NCI-H2029 (cell line): ENCODE results near the gene CHAF1B.
A peak's percentile ranks its signal among the peaks of the same experiment; 100 is the strongest.
"Not testable (repeated sequence)": the region's sequence is repeated elsewhere in the genome, so short reads cannot be mapped to it uniquely, and the experiment has no call there.

Experiments used
- DNase-seq: peaks from one replicate; lab custom pipeline; 2025; lab: John Stamatoyannopoulos, UW

The CHAF1B gene

DNA sequence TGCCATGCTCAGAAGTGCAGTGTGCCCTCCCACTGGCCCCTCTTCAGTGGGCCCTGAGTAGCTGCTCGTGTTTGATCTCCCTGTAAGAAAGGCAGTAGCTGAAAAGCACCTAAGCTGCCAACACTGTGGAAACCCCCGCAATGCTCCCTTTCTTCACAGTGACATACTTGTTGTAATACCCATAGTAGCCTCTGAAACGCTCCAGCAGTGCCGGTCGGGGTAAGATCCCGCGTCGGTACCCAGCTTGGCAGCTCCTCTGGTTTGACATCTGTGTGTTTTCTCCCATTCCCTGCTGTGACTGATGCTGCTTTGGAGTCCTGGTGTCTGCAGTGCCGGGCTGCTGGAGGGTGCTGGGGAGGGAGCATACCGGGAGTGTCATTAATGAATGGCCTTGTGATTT, 3.6 kb downstream of the CHAF1B start:
- no peak for DNase-seq

DNA sequence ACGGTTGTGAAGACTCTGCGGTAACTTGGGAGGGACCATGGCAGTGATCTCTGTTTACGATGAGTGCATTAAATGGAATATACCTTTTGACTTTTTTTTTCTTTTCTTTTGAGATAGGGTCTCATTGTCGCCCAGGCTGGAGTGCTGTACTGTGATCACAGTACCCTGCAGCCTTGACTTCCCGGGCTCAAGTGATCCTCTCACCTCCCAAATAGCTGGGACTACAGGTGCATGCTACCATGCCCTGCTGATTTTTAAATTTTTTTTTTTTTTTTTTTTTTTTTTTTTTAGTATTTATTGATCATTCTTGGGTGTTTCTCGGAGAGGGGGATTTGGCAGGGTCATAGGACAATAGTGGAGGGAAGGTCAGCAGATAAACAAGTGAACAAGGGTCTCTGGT, 6.5 kb downstream of the CHAF1B start:
- DNase-seq, result not testable (repeated sequence)

- DNase-seq, result no peak
These were observed 10.3 kb downstream of the CHAF1B start for GRCh38 chr21:36395353-36396111.

DNA sequence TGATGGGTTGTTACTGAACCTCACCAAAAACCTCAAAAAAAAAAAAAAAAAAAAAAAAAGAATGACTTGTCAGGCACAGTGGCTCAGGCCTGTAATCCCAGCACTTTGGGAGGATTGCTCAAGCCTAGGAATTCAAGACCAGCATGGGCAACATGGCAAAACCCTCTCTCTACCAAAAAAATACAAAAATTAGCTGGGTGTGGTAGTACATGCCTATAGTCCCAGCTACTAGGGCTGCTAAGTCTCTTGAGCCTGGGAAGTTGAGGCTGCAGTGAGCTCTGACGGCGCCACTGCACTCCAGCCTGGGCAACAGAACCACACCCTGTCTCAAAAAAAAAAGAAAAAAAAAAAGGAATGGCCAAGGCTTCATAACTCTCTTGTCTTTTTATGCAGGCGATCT, 11.1 kb downstream of the CHAF1B start:
- DNase-seq, result no peak

DNA sequence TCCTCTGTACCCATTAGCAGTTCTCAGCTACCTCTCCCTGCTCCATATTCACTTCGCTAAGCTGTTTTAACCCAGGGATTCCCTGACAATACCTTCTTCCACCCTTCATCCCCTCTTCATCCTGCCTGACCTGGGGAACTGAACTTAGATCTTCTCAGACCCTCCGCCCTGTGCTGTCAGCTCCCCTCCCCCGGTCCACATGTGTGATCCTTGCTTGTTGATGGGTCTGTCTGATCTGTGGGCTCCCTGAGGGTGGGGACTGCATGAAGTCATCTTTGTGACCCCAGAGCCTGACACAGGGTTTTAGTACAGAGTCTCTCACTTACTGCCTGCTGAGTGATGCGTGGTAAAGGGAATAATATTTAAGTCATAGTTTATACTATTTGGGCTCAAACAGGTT, 11.8 kb downstream of the CHAF1B start:
- DNase-seq, result no peak

- DNase-seq, result no peak
These were observed 12.4 kb downstream of the CHAF1B start for GRCh38 chr21:36397606-36398005.

GRCh38 chr21:36399736-36400135, 14.5 kb downstream of the CHAF1B start:
- DNase-seq, result not testable (repeated sequence)

- no peak for DNase-seq
These were observed 15.5 kb downstream of the CHAF1B start for GRCh38 chr21:36400719-36401118.

DNA sequence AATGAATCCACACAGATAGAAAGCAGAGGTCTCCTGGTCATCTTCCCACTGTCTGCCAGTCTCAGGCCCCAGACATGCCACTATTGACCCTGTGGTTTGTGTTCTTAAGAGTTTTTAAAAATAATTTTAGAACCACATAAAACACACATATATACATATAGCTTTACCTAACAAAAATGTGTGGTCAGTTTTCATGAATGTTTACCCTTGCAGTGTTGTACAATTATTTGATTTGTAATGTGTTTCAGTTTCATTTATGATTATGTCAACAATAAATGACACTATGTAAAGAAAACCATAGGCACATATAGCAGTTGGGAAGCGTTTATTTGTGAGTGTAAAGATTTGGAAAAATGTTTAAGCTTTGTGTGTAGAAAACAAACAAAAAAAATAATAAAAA, 17.1 kb downstream of the CHAF1B start:
- no peak for DNase-seq

- no peak for DNase-seq
These were observed 18.5 kb downstream of the CHAF1B start for GRCh38 chr21:36403713-36404112.

- DNase-seq, result no peak
These were observed 23.4 kb downstream of the CHAF1B start for GRCh38 chr21:36408568-36408967.

DNA sequence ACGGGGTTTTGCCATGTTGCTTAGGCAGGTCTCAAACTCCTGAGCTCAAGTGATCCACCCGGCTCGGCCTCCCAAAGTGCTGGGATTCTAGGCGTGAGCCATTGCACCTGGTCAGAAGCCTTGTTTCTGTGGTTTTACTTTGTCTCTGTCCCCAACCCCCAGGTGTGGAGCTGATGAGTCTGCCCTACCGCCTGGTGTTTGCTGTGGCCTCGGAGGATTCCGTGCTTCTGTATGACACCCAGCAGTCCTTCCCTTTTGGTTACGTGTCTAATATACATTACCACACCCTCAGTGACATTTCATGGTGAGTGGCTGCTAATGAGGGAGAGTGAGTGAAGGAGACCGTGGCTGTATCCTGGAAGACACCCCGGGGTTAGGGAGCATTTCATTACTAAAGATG, 26.1 kb downstream of the CHAF1B start:
- DNase-seq, result no peak

GRCh38 chr21:36412916-36413315, 27.7 kb downstream of the CHAF1B start:
- DNase-seq, result no peak

GRCh38 chr21:36415375-36415774, 30.2 kb downstream of the CHAF1B start:
- DNase-seq, result no peak

DNA sequence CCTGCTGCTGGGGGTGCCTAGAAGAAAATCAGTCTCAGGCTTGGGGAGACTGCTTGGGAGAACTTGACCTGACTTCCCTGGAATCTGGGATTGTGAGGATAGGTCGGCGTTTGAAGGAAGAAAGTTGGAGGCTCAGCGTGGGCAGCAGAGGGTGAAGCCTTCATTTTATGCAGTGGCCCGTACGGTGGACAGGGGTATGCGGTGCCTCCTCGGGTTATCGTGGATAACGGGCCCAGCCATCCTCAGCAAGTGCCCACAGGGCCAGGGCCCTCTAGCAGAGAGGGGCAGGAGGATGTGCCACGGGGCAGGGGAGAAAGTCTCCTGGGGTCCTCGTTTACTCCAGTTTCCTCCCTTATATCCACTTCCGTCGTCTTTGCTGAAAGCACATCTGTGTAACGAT, 34.0 kb downstream of the CHAF1B start:
- DNase-seq, result no peak

- DNase-seq, result peak; percentile 60
These were observed 34.8 kb downstream of the CHAF1B start for GRCh38 chr21:36419996-36420395.

- no peak for DNase-seq
These were observed 35.6 kb downstream of the CHAF1B start for GRCh38 chr21:36420571-36421339.

DNA sequence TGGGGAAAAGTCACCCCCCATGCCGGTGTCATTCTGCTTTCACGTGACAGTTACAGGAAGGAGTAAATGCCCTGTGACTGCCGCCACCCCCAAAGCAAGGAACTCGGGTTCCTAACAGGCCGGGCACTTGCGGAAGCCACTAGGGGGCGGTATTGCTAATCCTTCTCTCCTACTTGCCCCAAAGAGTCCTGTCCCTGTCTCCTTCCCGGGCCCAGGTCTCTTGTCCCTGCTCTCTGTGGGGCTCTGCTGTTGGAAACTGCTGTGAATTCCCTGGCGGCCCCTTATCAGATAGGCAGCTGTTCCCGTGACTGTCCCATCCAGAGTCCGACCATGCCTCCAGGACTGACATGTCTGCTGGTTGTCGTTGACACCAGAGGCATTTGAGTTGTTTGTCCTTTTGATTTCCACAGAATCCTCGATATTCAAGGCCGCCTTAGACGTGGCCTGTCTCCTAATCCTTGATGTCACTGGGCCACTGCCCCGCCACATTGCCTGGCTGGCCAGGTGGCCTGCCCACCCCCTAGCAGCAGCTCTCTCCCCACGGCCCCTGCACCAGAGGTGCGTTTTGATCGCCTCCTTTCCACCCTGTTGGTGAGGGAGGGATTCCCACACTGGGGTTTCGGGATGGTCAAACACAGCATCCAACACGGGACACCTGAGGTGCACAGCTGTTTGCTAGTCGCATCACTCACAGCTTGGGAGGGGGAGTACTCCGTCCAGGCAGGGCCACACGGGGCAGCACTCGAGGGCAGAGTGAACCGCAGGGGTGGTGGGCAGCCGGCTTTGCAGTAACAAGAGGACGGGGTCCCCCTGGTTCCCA, 37.3 kb downstream of the CHAF1B start:
- DNase-seq, result no peak

DNA sequence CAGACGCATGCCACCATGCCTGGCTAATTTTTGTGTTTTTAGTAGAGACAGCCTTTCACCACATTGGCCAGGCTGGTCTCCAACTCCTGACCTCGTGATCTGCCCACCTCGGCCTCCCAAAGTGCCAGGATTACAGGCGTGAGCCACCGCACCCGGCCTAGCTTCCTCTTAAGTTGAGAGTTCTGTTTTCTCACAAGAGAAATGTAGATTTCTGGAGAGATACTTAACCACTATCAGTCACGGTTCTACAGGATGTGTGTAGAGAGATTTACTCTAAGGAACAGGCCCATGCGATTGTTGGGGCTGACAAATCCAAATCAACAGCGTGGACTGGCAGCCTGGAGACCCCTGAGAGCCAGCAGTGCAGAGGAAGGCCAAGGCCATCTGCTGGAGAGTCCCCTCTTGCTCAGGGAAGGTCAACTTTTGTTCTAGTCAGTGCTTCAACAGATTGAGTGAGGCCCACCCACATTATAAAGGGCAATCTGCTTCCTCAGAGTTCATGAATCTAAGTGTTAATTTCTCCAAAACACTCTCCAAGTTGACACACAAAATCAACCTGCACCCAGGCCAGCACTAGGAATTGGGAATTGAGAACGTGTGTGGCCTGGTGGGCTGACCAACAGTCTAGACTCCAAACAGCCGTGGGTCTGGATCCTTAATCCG, 38.7 kb downstream of the CHAF1B start:
- DNase-seq, result no peak

- no peak for DNase-seq
These were observed 39.4 kb downstream of the CHAF1B start for GRCh38 chr21:36424592-36424991.

GRCh38 chr21:36425286-36425685, 40.1 kb downstream of the CHAF1B start:
- no peak for DNase-seq

GRCh38 chr21:36427502-36427901, 42.3 kb downstream of the CHAF1B start:
- no peak for DNase-seq
